GM10847 (cell line): ENCODE results near the gene GMDS.

Source experiments
- POLR2A ChIP-seq: IDR thresholded peaks from 2 replicates; pipeline ENCODE4 v1.6.1; 2011; ENCODE audit not compliant: insufficient read length; ENCODE audit errors: extremely low read depth

The GMDS gene

GRCh38 chr6:2148748-2149147 is 96.7 kb downstream of the GMDS start:
- TF ChIP-seq POLR2A: no peak

GRCh38 chr6:2147766-2148448 is 97.5 kb downstream of the GMDS start:
- TF ChIP-seq POLR2A: no peak

GRCh38 chr6:2147261-2147660 is 98.1 kb downstream of the GMDS start:
- TF ChIP-seq POLR2A: no peak

- no peak for TF ChIP-seq POLR2A
Measured at GRCh38 chr6:2144210-2144609, 101.2 kb downstream of the GMDS start.

- TF ChIP-seq POLR2A: no peak
Measured at GRCh38 chr6:2141644-2142290, 103.6 kb downstream of the GMDS start.

- no peak for TF ChIP-seq POLR2A
Measured at GRCh38 chr6:2140438-2141128, 104.8 kb downstream of the GMDS start.

GRCh38 chr6:2135401-2135800 is 110.0 kb downstream of the GMDS start:
- TF ChIP-seq POLR2A: no peak

- TF ChIP-seq POLR2A: no peak
Measured at GRCh38 chr6:2134554-2134953, 110.9 kb downstream of the GMDS start.

- TF ChIP-seq POLR2A: no peak
Measured at GRCh38 chr6:2133716-2134310, 111.6 kb downstream of the GMDS start.

- TF ChIP-seq POLR2A: no peak
Measured at GRCh38 chr6:2132916-2133315, 112.5 kb downstream of the GMDS start.

GRCh38 chr6:2132416-2132815 is 113.0 kb downstream of the GMDS start:
- no peak for TF ChIP-seq POLR2A

GRCh38 chr6:2129182-2129621 is 116.2 kb downstream of the GMDS start:
- no peak for TF ChIP-seq POLR2A

- TF ChIP-seq POLR2A: no peak
Measured at GRCh38 chr6:2127484-2127911, 117.9 kb downstream of the GMDS start.

GRCh38 chr6:2126351-2126750 is 119.1 kb downstream of the GMDS start:
- no peak for TF ChIP-seq POLR2A

GRCh38 chr6:2125158-2125557 is 120.2 kb downstream of the GMDS start:
- no peak for TF ChIP-seq POLR2A

- no peak for TF ChIP-seq POLR2A
Measured at GRCh38 chr6:2124260-2124709, 121.1 kb downstream of the GMDS start.

GRCh38 chr6:2120912-2121311 is 124.5 kb downstream of the GMDS start:
- TF ChIP-seq POLR2A: no peak
